Dorsolateral prefrontal cortex (tissue), 118 donors: Measurements from ENCODE around the gene TRIM14. TPM values are rescaled to one million over a fixed set of nuclear protein-coding genes. Genes with fewer than 3 reads are reported as not detected.

Experiments
- total RNA-seq, 120 experiments: library from RNA; stranded (reverse); gene quantifications; one replicate each; pipeline versions ENCODE4 v1.2.3 to v1.2.4, GENCODE V29; 2022

The TRIM14 gene
- total RNA-seq, 120 experiments from 2014 or later: 8.3 to 26.7 (median 14.6) TPM

Other genes starting within 250 kb of the TRIM14 start
- 10 to 100 TPM in 118 of 120 experiments, 1 to 10 TPM in 2; 8.6 to 30.0 (median 17.0) TPM for gene TRMO, start 196.7 kb downstream of the TRIM14 start, total RNA-seq
- 1 to 10 TPM in 1 of 120 experiments, under 1 TPM in 48, not detected in 71; 0.16 to 1.3 (median 0.32) TPM for gene HEMGN, start 181.1 kb downstream of the TRIM14 start, total RNA-seq
- 100 to 1,000 TPM in 12 of 120 experiments, 10 to 100 TPM in 108; 41.2 to 135 (median 66.8) TPM for gene ANP32B, start 135.9 kb downstream of the TRIM14 start, total RNA-seq
- 10 to 100 TPM; 13.8 to 40.0 (median 23.9) TPM for gene NANS, start 62.5 kb downstream of the TRIM14 start, total RNA-seq
- gene CORO2A, start 73.4 kb upstream of the TRIM14 start, total RNA-seq: 1 to 10 TPM; 1.7 to 9.8 (median 5.9) TPM
- gene TBC1D2, start 136.4 kb upstream of the TRIM14 start, total RNA-seq: 10 to 100 TPM in 95 of 120 experiments, 1 to 10 TPM in 25; 5.7 to 45.5 (median 12.8) TPM